Stimulated activated CD4-positive, alpha-beta T cell treated with anti-CD3 and anti-CD28 coated beads, Interleukin-2, amount 100 ng/mL, for 24 hours (primary cell): ENCODE data around the gene IL11.

Source experiments
- DNase-seq, 2 donors: peaks; one replicate each; pipeline ENCODE4 v3.0.0-alpha.2; 2020

The IL11 gene

GRCh38 chr19:55369653-55370304, 484 bp downstream of the IL11 start:
- peak in 1 of 2 donors; percentile 49 for DNase-seq

- DNase-seq: peak in 1 of 2 donors; percentile 44
Observed at GRCh38 chr19:55368701-55369563, 1.3 kb downstream of the IL11 start.

GRCh38 chr19:55368106-55368505, 2.2 kb downstream of the IL11 start:
- no peak for DNase-seq

- no peak for DNase-seq
Observed at GRCh38 chr19:55366790-55367189, 3.5 kb downstream of the IL11 start.

- DNase-seq: no peak
Observed at GRCh38 chr19:55365964-55366363, 4.3 kb downstream of the IL11 start.

- no peak for DNase-seq
Observed at GRCh38 chr19:55365245-55365644, 5.0 kb downstream of the IL11 start.

GRCh38 chr19:55362990-55363716, 7.1 kb downstream of the IL11 start, which contains the start of gene GARIN5B:
Gene GARIN5B (minus strand): TSS chr19:55363260. CDS start chr19:55363066, 194 bp downstream.
- DNase-seq: no peak

GRCh38 chr19:55362174-55362989, 7.9 kb downstream of the IL11 start:
- DNase-seq: no peak

- no peak for DNase-seq
Observed at GRCh38 chr19:55360902-55361301, 9.4 kb downstream of the IL11 start.

GRCh38 chr19:55358943-55359908, 11.0 kb downstream of the IL11 start:
- no peak for DNase-seq

GRCh38 chr19:55358493-55358892, 11.8 kb downstream of the IL11 start:
- no peak for DNase-seq

GRCh38 chr19:55355213-55355821, 14.9 kb downstream of the IL11 start:
- no peak for DNase-seq

- no peak for DNase-seq
Observed at GRCh38 chr19:55354698-55355212, 15.5 kb downstream of the IL11 start, which contains the start of gene COX6B2. Gene COX6B2 (minus strand): TSS chr19:55354719. CDS start chr19:55354521, 198 bp downstream.

- DNase-seq: peak; percentile 65 to 74
Observed at GRCh38 chr19:55353803-55354697, 16.2 kb downstream of the IL11 start.

GRCh38 chr19:55353356-55353802, 16.9 kb downstream of the IL11 start:
- no peak for DNase-seq

GRCh38 chr19:55352549-55353145, 17.6 kb downstream of the IL11 start:
- no peak for DNase-seq

- no peak for DNase-seq
Observed at GRCh38 chr19:55352040-55352439, 18.2 kb downstream of the IL11 start.

GRCh38 chr19:55350620-55351315, 19.5 kb downstream of the IL11 start:
- DNase-seq: no peak
